ENCODE data around the gene RASD2. TPM values are rescaled to one million over a fixed set of nuclear protein-coding genes. Genes with fewer than 3 reads are reported as not detected.

RASD2 gene
- total RNA-seq, 6 experiments from 2014 or later = not detected

DNA sequence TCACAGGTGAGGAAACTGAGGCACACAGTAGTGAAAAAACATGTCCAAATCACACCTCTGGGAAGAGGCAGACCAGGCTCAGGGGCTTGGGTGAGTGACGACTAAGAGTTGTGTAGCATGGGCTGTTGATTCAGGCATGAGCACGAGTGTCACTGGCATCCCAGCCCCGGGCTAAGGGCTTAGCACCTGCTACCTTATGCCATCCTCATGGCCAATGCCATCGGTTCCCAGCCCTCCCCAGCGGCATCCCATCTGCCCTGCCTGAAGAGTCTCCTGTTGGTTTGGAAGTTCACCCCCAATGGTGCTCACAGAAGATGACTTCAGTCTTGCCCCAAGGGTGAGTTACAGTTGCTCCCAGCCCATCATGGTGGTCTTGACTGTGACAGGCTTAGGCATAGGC is 54.1 kb downstream of the RASD2 start:
- Mint-ChIP-seq H3K27me3 (ENCODE audit: insufficient read depth) (peaks cover 10% of the 10 kb centered on the region), H3K36me3 (ENCODE audit: low read depth) (no peaks in the 10 kb centered on the region), H3K27ac (no peak overlapping the region), H3K9me3 (no peaks in the 10 kb centered on the region), H3K4me3 (no peak overlapping the region), H3K4me1 (ENCODE audit: low read depth) (peaks cover 11% of the 10 kb centered on the region)
- no peak for TF ChIP-seq CTCF (IDR thresholded peaks at IDR 0.05)
- DNase-seq = no peak

DNA sequence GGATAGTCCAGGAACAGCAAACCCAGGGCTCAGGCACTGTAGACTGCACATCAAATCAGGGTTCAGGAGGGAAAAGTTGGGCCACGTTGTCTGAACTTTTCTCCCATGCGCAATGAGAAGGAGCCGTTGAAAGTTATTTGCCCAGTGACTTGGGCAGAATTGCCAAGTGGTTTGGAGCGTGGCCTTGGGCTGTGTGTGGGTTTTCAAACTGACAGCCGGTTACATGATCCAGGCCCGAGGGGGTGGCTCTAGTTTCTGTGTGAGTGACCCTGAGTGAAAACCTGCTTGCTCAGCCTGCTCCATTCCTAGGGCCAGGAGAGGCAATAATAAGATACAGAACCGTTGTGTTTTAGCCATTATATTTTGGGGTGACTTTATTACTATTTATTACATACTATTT is 56.2 kb downstream of the RASD2 start:
- H3K27me3 Mint-ChIP-seq (ENCODE audit: insufficient read depth) = peaks cover 7% of the 10 kb centered on the region

GRCh38 chr22:35597692-35598395 is 57.2 kb downstream of the RASD2 start:
- no peak for DNase-seq
- H3K4me1 Mint-ChIP-seq (ENCODE audit: low read depth) = 0 out of 2 replicates have a peak, but pooled peaks cover 1% of the 10 kb centered on the region
- H3K27me3 Mint-ChIP-seq (ENCODE audit: insufficient read depth) = peaks cover 9% of the 10 kb centered on the region
- H3K9me3 Mint-ChIP-seq = no peaks in the 10 kb centered on the region
- H3K36me3 Mint-ChIP-seq (ENCODE audit: low read depth) = no peaks in the 10 kb centered on the region
- no peak for TF ChIP-seq CTCF (IDR thresholded peaks at IDR 0.05)
- no peak overlapping the region for H3K27ac Mint-ChIP-seq
- no peak overlapping the region for H3K4me3 Mint-ChIP-seq

More for the DNA sequence above, 56.2 kb downstream of the RASD2 start:
- no peak for TF ChIP-seq CTCF (IDR thresholded peaks at IDR 0.05)
- DNase-seq = no peak
- H3K27ac Mint-ChIP-seq = no peak overlapping the region
- H3K4me3 Mint-ChIP-seq = no peak overlapping the region
- no peaks in the 10 kb centered on the region for H3K36me3 Mint-ChIP-seq (ENCODE audit: low read depth)
- 0 out of 2 replicates have a peak, but pooled peaks cover 6% of the 10 kb centered on the region for H3K4me1 Mint-ChIP-seq (ENCODE audit: low read depth)
- no peaks in the 10 kb centered on the region for H3K9me3 Mint-ChIP-seq

- Mint-ChIP-seq H3K9me3 (no peaks in the 10 kb centered on the region), H3K27ac (no peak overlapping the region), H3K27me3 (ENCODE audit: insufficient read depth) (peaks cover 9% of the 10 kb centered on the region), H3K4me3 (no peak overlapping the region), H3K4me1 (ENCODE audit: low read depth) (no peaks in the 10 kb centered on the region), H3K36me3 (ENCODE audit: low read depth) (no peaks in the 10 kb centered on the region)
- no peak for DNase-seq
- no peak for TF ChIP-seq CTCF (IDR thresholded peaks at IDR 0.05)
Measured at GRCh38 chr22:35598396-35598710, 57.7 kb downstream of the RASD2 start.

DNA sequence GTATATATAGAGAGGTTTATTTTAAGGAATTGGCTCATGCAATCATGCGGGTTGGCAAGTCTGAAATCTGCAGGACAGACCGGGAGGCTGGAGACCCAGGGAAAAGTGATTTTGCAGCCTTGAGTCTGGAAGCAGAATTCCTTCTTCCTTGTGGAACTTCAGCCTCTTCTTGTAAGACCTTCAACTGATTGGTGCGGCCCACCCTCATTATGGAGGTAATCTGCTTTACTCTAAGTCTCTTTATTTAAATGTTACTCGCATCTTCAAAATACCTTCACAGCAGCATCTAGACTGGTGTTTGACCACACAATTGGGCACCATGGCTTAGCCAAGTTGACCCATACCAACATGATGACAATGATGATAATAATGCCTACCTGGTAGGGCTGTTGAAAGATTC is 58.7 kb downstream of the RASD2 start:
- Mint-ChIP-seq H3K4me1 (ENCODE audit: low read depth) (peaks cover 3% of the 10 kb centered on the region; the same call in 1 of the 2 replicates), H3K27me3 (ENCODE audit: insufficient read depth) (peaks cover 9% of the 10 kb centered on the region), H3K4me3 (no peak overlapping the region), H3K9me3 (no peaks in the 10 kb centered on the region), H3K36me3 (ENCODE audit: low read depth) (no peaks in the 10 kb centered on the region), H3K27ac (no peak overlapping the region)
- DNase-seq = no peak
- TF ChIP-seq CTCF (IDR thresholded peaks at IDR 0.05) = no peak
